ENCODE results near the gene GNPTG.

Gene GNPTG

GRCh38 chr16:1375741-1376410, 24.1 kb downstream of the GNPTG start:
- no peak for DNase-seq

- DNase-seq: no peak
Measured at GRCh38 chr16:1377406-1378010, 25.8 kb downstream of the GNPTG start.

- no peak for DNase-seq
Measured at GRCh38 chr16:1378087-1378803, 26.5 kb downstream of the GNPTG start.

GRCh38 chr16:1378804-1379303, 27.1 kb downstream of the GNPTG start:
- peak; percentile 68 for DNase-seq

- peak; percentile 76 for DNase-seq
Measured at GRCh38 chr16:1379304-1380076, 27.8 kb downstream of the GNPTG start.

- DNase-seq: no peak
Measured at GRCh38 chr16:1380195-1380594, 28.5 kb downstream of the GNPTG start.

- no peak for DNase-seq
Measured at GRCh38 chr16:1381612-1382406, 30.1 kb downstream of the GNPTG start.

GRCh38 chr16:1383556-1383955, 31.8 kb downstream of the GNPTG start:
- no peak for DNase-seq

- no peak for DNase-seq
Measured at GRCh38 chr16:1385232-1385631, 33.5 kb downstream of the GNPTG start.

GRCh38 chr16:1387331-1387730, 35.6 kb downstream of the GNPTG start:
- no peak for DNase-seq

GRCh38 chr16:1389762-1390161, 38.0 kb downstream of the GNPTG start:
- no peak for DNase-seq

GRCh38 chr16:1390239-1390779, 38.6 kb downstream of the GNPTG start:
- no peak for DNase-seq

- no peak for DNase-seq
Measured at GRCh38 chr16:1392826-1393225, 41.1 kb downstream of the GNPTG start.

GRCh38 chr16:1393613-1394176, 42.0 kb downstream of the GNPTG start:
- DNase-seq: no peak

GRCh38 chr16:1394367-1394951, 42.7 kb downstream of the GNPTG start:
- DNase-seq: no peak

- no peak for DNase-seq
Measured at GRCh38 chr16:1395444-1396031, 43.8 kb downstream of the GNPTG start.

- no peak for DNase-seq
Measured at GRCh38 chr16:1397779-1398178, 46.0 kb downstream of the GNPTG start.

- DNase-seq: no peak
Measured at GRCh38 chr16:1398351-1398750, 46.6 kb downstream of the GNPTG start.

GRCh38 chr16:1398826-1399581, 47.3 kb downstream of the GNPTG start:
- no peak for DNase-seq
